NCI-H1417 treated with DMSO at 0.1 percent for 48 hours (cell line): ENCODE measurements around the gene SMARCA4.
"Not testable (repeated sequence)": the region's sequence is repeated elsewhere in the genome, so short reads cannot be mapped to it uniquely, and the experiment has no call there.

Experiments used
- DNase-seq: peaks from one replicate; lab custom pipeline; 2025; lab: John Stamatoyannopoulos, UW

The SMARCA4 gene

GRCh38 chr19:11101057-11101456, 140.2 kb downstream of the SMARCA4 start:
- DNase-seq, result no peak

- DNase-seq, result no peak
These were observed 142.1 kb downstream of the SMARCA4 start for GRCh38 chr19:11102944-11103343.

GRCh38 chr19:11103667-11104066, 142.8 kb downstream of the SMARCA4 start:
- not testable (repeated sequence) for DNase-seq

GRCh38 chr19:11105014-11105636, 144.3 kb downstream of the SMARCA4 start:
- DNase-seq, result no peak

GRCh38 chr19:11106477-11106876, 145.6 kb downstream of the SMARCA4 start:
- no peak for DNase-seq

GRCh38 chr19:11108746-11109145, 147.9 kb downstream of the SMARCA4 start:
- no peak for DNase-seq

GRCh38 chr19:11111117-11111770, 150.4 kb downstream of the SMARCA4 start:
- DNase-seq, result no peak

GRCh38 chr19:11111771-11112144, 150.9 kb downstream of the SMARCA4 start:
- DNase-seq, result no peak
